ENCODE data around the gene SPANXN4. TPM values are rescaled to one million over a fixed set of nuclear protein-coding genes. Genes with fewer than 3 reads are reported as not detected.

SPANXN4 gene
- total RNA-seq, 1 experiment from 2014 or later: not detected

- DNase-seq: no peak
- Mint-ChIP-seq H3K27me3 (ENCODE audit: low read depth) (no peaks in the 10 kb centered on the region), H3K4me1 (no peaks in the 10 kb centered on the region), H3K4me3 (no peak overlapping the region), H3K36me3 (ENCODE audit: insufficient read depth in 1 of 3, low read depth in 3 of 3) (peaks cover 0 to 6% (median 1%) of the 10 kb centered on the region in 3 experiments; a peak in 4 of 7 replicates), H3K27ac (no peak overlapping the region), H3K9me3 (peaks cover 67 to 71% of the 10 kb centered on the region in 2 experiments)
- no peak overlapping the region for H2BK15ac ChIP-seq (ENCODE audit: low read depth, low read length)
- H3K14ac ChIP-seq (ENCODE audit: insufficient read depth, low read length): no peak overlapping the region
- H3K4ac ChIP-seq (ENCODE audit: low read depth, low read length): no peak overlapping the region
- H2AK5ac ChIP-seq (ENCODE audit: insufficient read length, low read length): no peak overlapping the region
- H2AFZ ChIP-seq (ENCODE audit: low read length): no peak overlapping the region
- no peak overlapping the region for H2BK120ac ChIP-seq (ENCODE audit: low read depth, low read length, poor library complexity, severe bottlenecking)
- H3K79me1 ChIP-seq (ENCODE audit: insufficient read depth, low read depth, low read length, poor library complexity, severe bottlenecking): no peaks in the 10 kb centered on the region
- no peak overlapping the region for H4K8ac ChIP-seq (replicated peaks; ENCODE audit: insufficient read length, low read depth, low read length)
- no peaks in the 10 kb centered on the region for H3K4me1 ChIP-seq (ENCODE audit: insufficient read depth, low read length)
- no peak overlapping the region for H2BK20ac ChIP-seq (ENCODE audit: low read depth, low read length, poor library complexity, severe bottlenecking)
- TF ChIP-seq CTCF (conservative IDR thresholded peaks at IDR 0.05): no peak
- H4K20me1 ChIP-seq (ENCODE audit: control insufficient read depth, insufficient read depth, insufficient read length): no peaks in the 10 kb centered on the region
- H4K91ac ChIP-seq (ENCODE audit: insufficient read length, low read depth, low read length): no peak overlapping the region
- no peak overlapping the region for H2BK12ac ChIP-seq (ENCODE audit: insufficient read length, low read depth, low read length)
- H3K4me2 ChIP-seq (ENCODE audit: insufficient read depth, insufficient read length, low read length): no peak overlapping the region
- no peaks in the 10 kb centered on the region for H3K9me3 ChIP-seq (ENCODE audit: control insufficient read depth, low read depth, low read length)
- no peaks in the 10 kb centered on the region for H3K23me2 ChIP-seq (ENCODE audit: insufficient read length, low read depth, low read length, poor library complexity, severe bottlenecking)
- no peak overlapping the region for H3K56ac ChIP-seq (ENCODE audit: insufficient read length, low read depth, low read length)
- H3T11ph ChIP-seq (ENCODE audit: low read length): no peak overlapping the region
- no CpG with 5 or more reads among the region's 2 CpGs for WGBS (ENCODE audit: extremely low coverage, insufficient read length, low lambda C conversion rate)
- H3K9ac ChIP-seq (ENCODE audit: extremely low read depth, insufficient read length, low read length): no peak overlapping the region
- H3K27me3 ChIP-seq (ENCODE audit: insufficient read depth, low read length): no peaks in the 10 kb centered on the region
- H4K5ac ChIP-seq (ENCODE audit: insufficient read length, low read depth, low read length): no peak overlapping the region
- no peaks in the 10 kb centered on the region for H3K79me2 ChIP-seq (ENCODE audit: insufficient read depth, low read length)
- H3K23ac ChIP-seq (ENCODE audit: insufficient read length, low read depth, low read length): no peak overlapping the region
- no peak overlapping the region for H3K27ac ChIP-seq (ENCODE audit: insufficient read length, low read depth, low read length)
- no peak overlapping the region for H2BK5ac ChIP-seq (ENCODE audit: insufficient read length, low read length)
- H3K18ac ChIP-seq (ENCODE audit: insufficient read length, low read depth, low read length): no peak overlapping the region
These were observed 43.0 kb upstream of the SPANXN4 start for GRCh38 chrX:142982679-142983078.
